ENCODE data around the gene AK5. TPM values are rescaled to one million over a fixed set of nuclear protein-coding genes. Genes with fewer than 3 reads are reported as not detected.

AK5 gene
- total RNA-seq, 6 donors from 2014 or later: 0.10 to 0.74 TPM; not detected in 4

- TF ChIP-seq POLR2A (IDR thresholded peaks at IDR 0.05) (no peak), POLR2AphosphoS5 (IDR thresholded peaks at IDR 0.05) (no peak), CTCF (IDR thresholded peaks at IDR 0.05) (no peak)
- Histone ChIP-seq H3K27ac (no peak overlapping the region), H3K4me1 (no peaks in the 10 kb centered on the region), H3K4me3 (no peak overlapping the region), H3K9me3 (peaks cover 0 to 4% (median 4%) of the 10 kb centered on the region in 4 donors), H3K36me3 (no peaks in the 10 kb centered on the region), H3K27me3 (no peaks in the 10 kb centered on the region)
- WGBS, 2 donors: 53 to 61% methylated on average over 4 of the region's 4 CpGs
- ATAC-seq (ENCODE audit: low FRiP score in 2 of 2) (no peak), DNase-seq (no peak)
These were observed 149.3 kb downstream of the AK5 start for GRCh38 chr1:77430966-77431690.

- Histone ChIP-seq H3K4me1 (no peaks in the 10 kb centered on the region), H3K4me3 (no peak overlapping the region), H3K27me3 (no peaks in the 10 kb centered on the region), H3K27ac (no peak overlapping the region), H3K9me3 (no peaks in the 10 kb centered on the region), H3K36me3 (no peaks in the 10 kb centered on the region)
- 95 to 98% methylated on average over 3 of the region's 3 CpGs for WGBS, 2 donors
- ATAC-seq (ENCODE audit: low FRiP score in 2 of 2) (no peak), DNase-seq (no peak)
- TF ChIP-seq EP300 (IDR thresholded peaks at IDR 0.05): no peak
These were observed 152.1 kb downstream of the AK5 start for GRCh38 chr1:77433934-77434333.

GRCh38 chr1:77434967-77435366 lies 153.1 kb downstream of the AK5 start:
- WGBS, 2 donors: 76 to 78% methylated on average over 2 of the region's 2 CpGs
- H3K36me3 ChIP-seq: no peaks in the 10 kb centered on the region
- DNase-seq (no peak), ATAC-seq (ENCODE audit: low FRiP score in 2 of 2) (no peak)
- H3K9me3 ChIP-seq: no peaks in the 10 kb centered on the region
- TF ChIP-seq POLR2A (IDR thresholded peaks at IDR 0.05): no peak
- no peak for TF ChIP-seq CTCF (IDR thresholded peaks at IDR 0.05)
- TF ChIP-seq EP300 (IDR thresholded peaks at IDR 0.05): no peak
- TF ChIP-seq POLR2AphosphoS5 (IDR thresholded peaks at IDR 0.05): no peak
- no peaks in the 10 kb centered on the region for H3K27me3 ChIP-seq
- H3K4me1 ChIP-seq: no peaks in the 10 kb centered on the region
- no peak overlapping the region for H3K27ac ChIP-seq
- H3K4me3 ChIP-seq: no peak overlapping the region

GRCh38 chr1:77438236-77438913 lies 156.6 kb downstream of the AK5 start:
- Histone ChIP-seq H3K36me3 (no peaks in the 10 kb centered on the region), H3K4me1 (no peaks in the 10 kb centered on the region), H3K4me3 (no peak overlapping the region), H3K9me3 (no peaks in the 10 kb centered on the region), H3K27me3 (no peaks in the 10 kb centered on the region), H3K27ac (no peak overlapping the region)
- ATAC-seq (ENCODE audit: low FRiP score in 2 of 2): no peak
- DNase-seq: no peak
- TF ChIP-seq POLR2A (IDR thresholded peaks at IDR 0.05) (no peak), EP300 (IDR thresholded peaks at IDR 0.05) (no peak), POLR2AphosphoS5 (IDR thresholded peaks at IDR 0.05) (no peak), CTCF (IDR thresholded peaks at IDR 0.05) (no peak)
- 45 to 51% methylated on average over 4 of the region's 4 CpGs for WGBS, 2 donors

GRCh38 chr1:77446841-77447555 lies 165.2 kb downstream of the AK5 start:
- H3K27me3 ChIP-seq: no peaks in the 10 kb centered on the region
- no peaks in the 10 kb centered on the region for H3K4me1 ChIP-seq
- DNase-seq (no peak), ATAC-seq (ENCODE audit: low FRiP score in 2 of 2) (no peak)
- H3K27ac ChIP-seq: no peak overlapping the region
- TF ChIP-seq POLR2A (IDR thresholded peaks at IDR 0.05) (no peak), POLR2AphosphoS5 (IDR thresholded peaks at IDR 0.05) (no peak)
- 84 to 85% methylated on average over 4 of the region's 4 CpGs for WGBS, 2 donors
- no peaks in the 10 kb centered on the region for H3K9me3 ChIP-seq
- H3K36me3 ChIP-seq: no peaks in the 10 kb centered on the region
- no peak overlapping the region for H3K4me3 ChIP-seq
